Muscle layer of duodenum (tissue), 2 donors: Measurements from ENCODE around the gene LRRC49.

ENCODE experiments used
- H3K27ac ChIP-seq: one replicate; pipeline ENCODE4 v1.7.0; 2013; ENCODE audit warnings: mild to moderate bottlenecking, low read length
- H3K27me3 ChIP-seq: one replicate; pipeline ENCODE4 v1.7.0; 2013; ENCODE audit warnings: low read depth, mild to moderate bottlenecking, control low read depth, low read length
- H3K36me3 ChIP-seq, 2 donors: one replicate each; pipeline ENCODE4 v1.7.0; 2013; ENCODE audit warnings: low read length in 2 of 2, control low read depth in 1 of 2, mild to moderate bottlenecking in 1 of 2; ENCODE audit not compliant: insufficient read depth in 2 of 2, control insufficient read depth in 1 of 2
- H3K4me1 ChIP-seq, 2 donors: one replicate each; pipeline ENCODE4 v1.7.0; 2013; ENCODE audit warnings: low read length in 2 of 2, mild to moderate bottlenecking in 2 of 2, control low read depth in 1 of 2, moderate library complexity in 1 of 2; ENCODE audit not compliant: insufficient read depth in 2 of 2, control insufficient read depth in 1 of 2
- H3K4me3 ChIP-seq, 2 donors: one replicate each; pipeline ENCODE4 v1.7.0; 2013; ENCODE audit warnings: low read length in 2 of 2, low read depth in 1 of 2, mild to moderate bottlenecking in 1 of 2
- H3K9me3 ChIP-seq, 2 donors: one replicate each; pipeline ENCODE4 v1.7.0; 2013; ENCODE audit warnings: low read length in 2 of 2, control low read depth in 1 of 2, mild to moderate bottlenecking in 1 of 2; ENCODE audit not compliant: control insufficient read depth in 1 of 2
- donor health status: healthy.

Gene LRRC49

DNA sequence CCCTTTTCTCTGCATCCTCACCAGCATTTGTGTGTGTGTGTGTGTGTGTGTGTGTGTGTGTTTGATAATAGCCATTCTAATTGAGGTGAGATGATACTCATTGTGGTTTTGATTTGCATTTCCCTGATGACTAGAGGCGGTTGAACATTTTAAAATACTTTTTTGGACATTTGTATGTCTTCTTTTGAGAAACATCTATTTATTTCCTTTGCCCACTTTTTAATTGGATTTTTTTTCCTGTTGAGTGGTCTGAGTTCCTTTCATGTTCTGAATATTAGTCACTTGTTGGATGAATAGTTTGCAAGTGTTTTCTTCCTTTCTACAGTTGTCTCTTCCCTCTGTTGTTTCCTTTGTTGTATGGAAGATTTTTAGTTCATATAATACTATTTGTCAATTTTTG is 168.4 kb downstream of the LRRC49 start:
- no peaks in the 10 kb centered on the region for H3K27me3 ChIP-seq
- H3K4me1 ChIP-seq = no peaks in the 10 kb centered on the region
- H3K27ac ChIP-seq = no peak overlapping the region
- no peaks in the 10 kb centered on the region for H3K36me3 ChIP-seq
- no peak overlapping the region for H3K4me3 ChIP-seq
- peaks cover 0 to 6% of the 10 kb centered on the region in 2 donors for H3K9me3 ChIP-seq

DNA sequence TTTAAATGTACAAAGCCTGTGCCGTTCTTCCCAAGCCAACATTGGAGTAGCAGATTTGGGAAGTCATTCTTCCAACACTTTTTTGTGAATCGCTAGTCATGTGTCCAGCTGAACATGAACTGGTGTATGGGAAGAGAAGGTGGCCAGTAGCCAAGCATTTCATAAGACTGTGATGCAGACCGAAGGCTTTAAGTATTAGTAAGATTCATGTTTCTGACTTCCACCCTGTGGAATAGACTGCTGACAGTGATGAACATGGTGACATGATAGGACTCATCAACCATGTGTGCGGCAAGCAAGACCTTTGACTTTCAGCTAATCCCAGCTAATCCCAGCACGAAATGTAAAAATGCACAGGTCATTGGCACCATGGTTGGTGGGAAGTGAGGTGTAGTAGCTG is 174.4 kb downstream of the LRRC49 start:
- H3K27ac ChIP-seq = no peak overlapping the region
- H3K36me3 ChIP-seq = no peaks in the 10 kb centered on the region
- no peak overlapping the region for H3K4me3 ChIP-seq
- no peaks in the 10 kb centered on the region for H3K9me3 ChIP-seq
- no peaks in the 10 kb centered on the region for H3K27me3 ChIP-seq
- H3K4me1 ChIP-seq = no peaks in the 10 kb centered on the region

GRCh38 chr15:71069693-71070092 is 177.1 kb downstream of the LRRC49 start:
- H3K27me3 ChIP-seq = no peaks in the 10 kb centered on the region
- no peaks in the 10 kb centered on the region for H3K36me3 ChIP-seq
- H3K4me1 ChIP-seq = no peaks in the 10 kb centered on the region
- H3K9me3 ChIP-seq = no peaks in the 10 kb centered on the region
- H3K4me3 ChIP-seq = no peak overlapping the region
- no peak overlapping the region for H3K27ac ChIP-seq

GRCh38 chr15:71071529-71071928 is 178.9 kb downstream of the LRRC49 start:
- no peaks in the 10 kb centered on the region for H3K36me3 ChIP-seq
- H3K4me3 ChIP-seq = no peak overlapping the region
- H3K27me3 ChIP-seq = no peaks in the 10 kb centered on the region
- H3K4me1 ChIP-seq = no peaks in the 10 kb centered on the region
- H3K9me3 ChIP-seq = no peaks in the 10 kb centered on the region
- H3K27ac ChIP-seq = no peak overlapping the region

DNA sequence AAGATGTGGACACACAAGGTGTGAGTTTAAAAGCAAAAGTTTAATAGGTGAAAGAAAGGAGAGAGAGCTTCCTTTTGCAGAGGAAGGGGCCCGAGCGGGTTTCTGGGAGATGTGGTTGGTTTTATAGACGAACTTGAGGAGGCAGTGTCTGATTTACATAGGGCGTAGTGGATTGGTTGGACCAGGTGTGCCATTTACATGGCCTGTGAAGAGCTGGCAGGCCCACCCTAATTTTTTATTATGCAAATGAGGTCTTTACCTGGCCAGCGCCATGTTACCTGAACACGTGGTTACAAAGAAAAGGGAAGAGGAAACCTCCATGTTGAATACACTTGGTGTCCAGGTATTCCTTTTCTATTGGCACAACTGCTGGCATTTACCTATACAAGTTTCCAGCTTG is 179.8 kb downstream of the LRRC49 start:
- Histone ChIP-seq H3K27me3 (no peaks in the 10 kb centered on the region), H3K4me3 (no peak overlapping the region), H3K27ac (no peak overlapping the region)

DNA sequence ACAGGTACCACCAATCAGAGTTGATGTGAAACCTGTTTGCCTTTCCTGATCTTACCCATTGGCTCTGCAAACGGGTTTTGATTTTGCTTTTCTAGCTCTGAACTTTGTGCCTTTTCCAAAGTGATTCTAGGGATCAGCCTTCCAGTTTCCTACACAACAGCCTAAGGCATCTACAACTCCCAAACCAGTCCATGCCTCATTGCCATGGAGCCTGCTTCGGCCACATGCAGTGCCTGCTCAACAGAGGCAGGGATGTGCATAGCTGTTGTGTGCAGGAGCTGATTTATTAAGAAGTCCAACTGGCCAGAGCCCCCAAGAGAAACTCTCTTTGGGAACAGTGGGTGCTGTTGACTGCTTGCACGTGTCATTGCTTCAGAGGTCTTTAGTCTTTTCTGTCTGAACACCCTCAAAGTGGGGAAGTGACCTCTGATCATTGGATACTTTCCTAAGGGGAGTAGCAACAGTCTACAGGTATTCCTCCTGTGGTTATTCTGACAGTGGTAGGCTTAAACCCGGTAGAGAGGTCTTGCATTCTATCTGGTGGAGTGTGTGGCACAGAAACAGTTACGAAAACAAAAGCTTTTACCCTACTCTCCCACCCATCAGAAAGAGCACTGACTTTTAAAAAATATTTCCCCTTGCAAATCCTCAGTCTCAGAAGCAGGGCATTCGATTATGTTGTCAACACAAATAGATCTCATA is 186.0 kb downstream of the LRRC49 start:
- Histone ChIP-seq H3K27ac (no peak overlapping the region), H3K27me3 (no peaks in the 10 kb centered on the region), H3K4me3 (no peak overlapping the region), H3K9me3 (no peaks in the 10 kb centered on the region), H3K36me3 (no peaks in the 10 kb centered on the region), H3K4me1 (no peaks in the 10 kb centered on the region)

More for the DNA sequence above, 179.8 kb downstream of the LRRC49 start:
- Histone ChIP-seq H3K36me3 (no peaks in the 10 kb centered on the region), H3K9me3 (no peaks in the 10 kb centered on the region), H3K4me1 (no peaks in the 10 kb centered on the region)

GRCh38 chr15:71079208-71080044 is 186.8 kb downstream of the LRRC49 start:
- Histone ChIP-seq H3K4me3 (no peak overlapping the region), H3K36me3 (no peaks in the 10 kb centered on the region), H3K27ac (no peak overlapping the region), H3K27me3 (no peaks in the 10 kb centered on the region), H3K9me3 (no peaks in the 10 kb centered on the region), H3K4me1 (no peaks in the 10 kb centered on the region)

DNA sequence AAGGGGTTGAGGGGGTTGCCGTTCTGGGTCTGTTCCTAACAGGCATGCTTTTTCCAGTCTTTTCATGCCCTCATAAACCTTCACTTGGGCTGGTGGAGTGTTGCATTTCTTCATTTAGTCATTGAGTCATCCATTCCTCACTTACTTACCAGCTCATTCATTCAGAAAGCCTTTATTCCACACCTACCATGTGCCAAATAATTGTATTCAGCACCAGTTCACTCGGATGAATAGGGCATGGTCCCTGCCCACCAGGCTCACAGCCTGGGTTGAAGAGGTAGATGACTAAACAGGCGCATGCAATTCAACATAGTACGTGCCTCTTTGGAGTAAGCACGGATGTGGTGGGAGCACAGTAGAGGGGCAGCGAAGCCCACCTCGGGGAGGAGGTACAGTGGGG is 187.5 kb downstream of the LRRC49 start:
- Histone ChIP-seq H3K9me3 (no peaks in the 10 kb centered on the region), H3K27me3 (no peaks in the 10 kb centered on the region), H3K36me3 (no peaks in the 10 kb centered on the region), H3K4me1 (no peaks in the 10 kb centered on the region), H3K4me3 (no peak overlapping the region), H3K27ac (no peak overlapping the region)

- Histone ChIP-seq H3K27ac (no peak overlapping the region), H3K4me1 (no peaks in the 10 kb centered on the region), H3K27me3 (no peaks in the 10 kb centered on the region), H3K36me3 (no peaks in the 10 kb centered on the region), H3K4me3 (no peak overlapping the region), H3K9me3 (no peaks in the 10 kb centered on the region)
These were observed 188.1 kb downstream of the LRRC49 start for GRCh38 chr15:71080705-71081104.

GRCh38 chr15:71082803-71083202 is 190.2 kb downstream of the LRRC49 start:
- Histone ChIP-seq H3K27ac (peak overlapping the region; percentile 66), H3K9me3 (no peaks in the 10 kb centered on the region), H3K36me3 (no peaks in the 10 kb centered on the region), H3K4me1 (no peaks in the 10 kb centered on the region), H3K27me3 (no peaks in the 10 kb centered on the region), H3K4me3 (no peak overlapping the region)

GRCh38 chr15:71083349-71083748 is 190.7 kb downstream of the LRRC49 start:
- no peaks in the 10 kb centered on the region for H3K36me3 ChIP-seq
- no peak overlapping the region for H3K4me3 ChIP-seq
- H3K27me3 ChIP-seq = no peaks in the 10 kb centered on the region
- H3K27ac ChIP-seq = no peak overlapping the region
- H3K4me1 ChIP-seq = no peaks in the 10 kb centered on the region
- no peaks in the 10 kb centered on the region for H3K9me3 ChIP-seq
